DMS153 (cell line): Measurements from ENCODE around the gene RTN4RL1.

ENCODE experiments used
- DNase-seq: peaks from one replicate; lab custom pipeline; 2025; lab: John Stamatoyannopoulos, UW

RTN4RL1 gene, protein sequence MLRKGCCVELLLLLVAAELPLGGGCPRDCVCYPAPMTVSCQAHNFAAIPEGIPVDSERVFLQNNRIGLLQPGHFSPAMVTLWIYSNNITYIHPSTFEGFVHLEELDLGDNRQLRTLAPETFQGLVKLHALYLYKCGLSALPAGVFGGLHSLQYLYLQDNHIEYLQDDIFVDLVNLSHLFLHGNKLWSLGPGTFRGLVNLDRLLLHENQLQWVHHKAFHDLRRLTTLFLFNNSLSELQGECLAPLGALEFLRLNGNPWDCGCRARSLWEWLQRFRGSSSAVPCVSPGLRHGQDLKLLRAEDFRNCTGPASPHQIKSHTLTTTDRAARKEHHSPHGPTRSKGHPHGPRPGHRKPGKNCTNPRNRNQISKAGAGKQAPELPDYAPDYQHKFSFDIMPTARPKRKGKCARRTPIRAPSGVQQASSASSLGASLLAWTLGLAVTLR

GRCh38 chr17:2025220-2025621, at the start of gene RTN4RL1:
Gene RTN4RL1 (minus strand): TSS chr17:2025334. CDS start chr17:2024865, 469 bp downstream.
- no peak for DNase-seq

DNA sequence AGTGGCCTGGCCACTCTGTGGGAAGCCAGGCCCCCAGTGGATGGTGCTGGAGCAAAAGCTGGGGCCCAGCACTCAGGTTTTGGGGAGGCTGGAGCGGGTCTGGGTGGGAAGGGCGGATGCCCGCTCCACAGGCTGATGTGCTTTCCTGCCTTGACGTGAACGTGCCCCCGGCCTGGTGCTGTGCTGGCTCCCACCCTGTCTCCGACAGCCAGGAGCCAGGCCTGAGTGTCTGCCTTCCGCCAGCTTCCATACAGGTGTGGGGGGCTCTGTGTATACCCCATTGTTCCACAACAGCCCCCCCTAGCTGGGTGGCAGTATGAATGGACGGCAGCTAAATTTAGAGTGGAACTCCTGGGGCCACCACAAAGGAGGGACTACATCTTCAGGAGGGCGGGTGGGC, 49.8 kb upstream of the RTN4RL1 start:
- no peak for DNase-seq

DNA sequence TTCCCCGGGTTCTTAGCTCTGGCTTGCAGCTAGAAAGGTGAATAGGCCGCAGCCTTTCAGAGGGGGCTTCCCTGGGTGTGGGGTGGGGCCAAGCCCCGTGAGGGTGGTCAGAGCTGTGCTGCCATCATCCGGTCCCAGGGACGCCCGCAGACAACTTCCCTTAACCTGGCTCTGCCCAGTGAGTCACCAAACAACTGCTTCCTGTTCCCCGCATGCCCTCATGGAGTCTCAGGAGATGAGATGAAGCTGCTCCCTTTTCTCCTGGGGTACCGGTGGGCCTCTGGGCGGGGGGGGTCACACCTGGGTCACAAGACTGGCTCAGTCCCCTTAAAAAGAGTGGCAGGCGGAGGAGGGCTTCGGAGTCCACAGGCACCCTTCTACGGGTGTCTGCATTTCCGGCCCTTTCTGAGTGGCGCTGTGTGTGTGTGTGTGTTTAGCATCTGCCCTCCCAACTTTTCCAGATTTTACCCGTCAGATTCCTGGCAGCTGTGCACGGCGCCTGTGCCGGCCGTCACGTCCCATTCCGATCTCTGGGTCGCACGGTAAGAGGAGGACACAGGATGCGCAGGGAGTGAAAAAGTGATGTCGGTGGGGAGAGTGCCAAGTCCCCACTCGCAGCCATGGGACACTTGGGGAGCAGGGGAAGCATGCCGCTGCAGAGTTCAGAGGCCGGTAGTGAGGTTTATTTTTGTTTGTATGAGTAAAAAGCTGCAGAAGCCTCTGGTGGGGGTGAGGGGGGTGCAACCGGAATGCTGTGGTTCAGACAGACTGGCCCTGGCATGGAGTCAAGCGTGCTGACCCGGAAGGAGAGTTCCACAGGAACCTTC, 46.5 kb upstream of the RTN4RL1 start:
- DNase-seq = no peak

GRCh38 chr17:2071024-2071385, 45.9 kb upstream of the RTN4RL1 start:
- DNase-seq = no peak

GRCh38 chr17:2070241-2071023, 45.3 kb upstream of the RTN4RL1 start:
- no peak for DNase-seq

GRCh38 chr17:2068519-2069051, 43.5 kb upstream of the RTN4RL1 start:
- peak; percentile 43 for DNase-seq

- no peak for DNase-seq
Measured at GRCh38 chr17:2068031-2068518, 42.9 kb upstream of the RTN4RL1 start.

- no peak for DNase-seq
Measured at GRCh38 chr17:2067608-2068024, 42.5 kb upstream of the RTN4RL1 start.

- DNase-seq = no peak
Measured at GRCh38 chr17:2067048-2067561, 42.0 kb upstream of the RTN4RL1 start.

GRCh38 chr17:2065949-2066400, 40.8 kb upstream of the RTN4RL1 start:
- DNase-seq = no peak

- no peak for DNase-seq
Measured at GRCh38 chr17:2064980-2065785, 40.0 kb upstream of the RTN4RL1 start.

DNA sequence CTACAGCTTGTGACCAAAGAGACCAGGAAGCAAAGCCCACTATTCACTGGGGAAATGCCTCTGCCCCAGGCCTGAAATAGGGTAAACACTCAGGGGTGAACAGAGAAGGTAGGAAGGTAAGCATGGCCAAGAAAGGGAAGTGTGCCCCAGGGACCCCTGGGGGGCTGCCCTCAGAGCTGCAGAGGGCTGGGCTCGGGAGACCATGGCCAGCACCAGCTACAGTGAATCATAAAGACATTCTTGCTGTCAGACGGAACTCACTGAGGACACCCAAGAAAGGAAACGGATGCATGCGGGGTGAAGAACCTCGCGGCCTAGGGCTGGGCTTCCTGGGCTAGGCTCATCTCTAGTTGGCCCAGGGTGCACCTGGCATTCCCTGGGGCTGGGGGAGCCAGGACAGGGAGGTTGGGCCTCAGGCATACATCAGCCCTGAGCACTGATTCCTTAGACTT, 39.4 kb upstream of the RTN4RL1 start:
- no peak for DNase-seq

DNA sequence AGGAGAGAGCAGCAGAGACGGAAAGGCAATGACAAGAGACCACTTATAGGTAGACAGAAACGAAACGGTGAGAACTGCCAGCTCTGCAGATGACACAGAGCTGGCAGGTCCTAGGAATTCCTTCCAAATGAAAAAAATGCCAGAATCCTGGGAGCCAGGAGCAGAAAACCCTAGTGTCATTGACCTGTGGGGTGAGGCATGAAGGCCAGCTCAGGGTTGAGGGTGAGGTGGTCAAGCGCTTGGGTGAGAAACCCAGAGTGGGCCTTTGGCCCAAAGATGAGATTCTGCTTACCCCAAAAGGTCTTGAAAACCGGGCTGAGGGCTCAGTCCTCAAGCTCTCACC, 39.0 kb upstream of the RTN4RL1 start:
- DNase-seq = no peak

DNA sequence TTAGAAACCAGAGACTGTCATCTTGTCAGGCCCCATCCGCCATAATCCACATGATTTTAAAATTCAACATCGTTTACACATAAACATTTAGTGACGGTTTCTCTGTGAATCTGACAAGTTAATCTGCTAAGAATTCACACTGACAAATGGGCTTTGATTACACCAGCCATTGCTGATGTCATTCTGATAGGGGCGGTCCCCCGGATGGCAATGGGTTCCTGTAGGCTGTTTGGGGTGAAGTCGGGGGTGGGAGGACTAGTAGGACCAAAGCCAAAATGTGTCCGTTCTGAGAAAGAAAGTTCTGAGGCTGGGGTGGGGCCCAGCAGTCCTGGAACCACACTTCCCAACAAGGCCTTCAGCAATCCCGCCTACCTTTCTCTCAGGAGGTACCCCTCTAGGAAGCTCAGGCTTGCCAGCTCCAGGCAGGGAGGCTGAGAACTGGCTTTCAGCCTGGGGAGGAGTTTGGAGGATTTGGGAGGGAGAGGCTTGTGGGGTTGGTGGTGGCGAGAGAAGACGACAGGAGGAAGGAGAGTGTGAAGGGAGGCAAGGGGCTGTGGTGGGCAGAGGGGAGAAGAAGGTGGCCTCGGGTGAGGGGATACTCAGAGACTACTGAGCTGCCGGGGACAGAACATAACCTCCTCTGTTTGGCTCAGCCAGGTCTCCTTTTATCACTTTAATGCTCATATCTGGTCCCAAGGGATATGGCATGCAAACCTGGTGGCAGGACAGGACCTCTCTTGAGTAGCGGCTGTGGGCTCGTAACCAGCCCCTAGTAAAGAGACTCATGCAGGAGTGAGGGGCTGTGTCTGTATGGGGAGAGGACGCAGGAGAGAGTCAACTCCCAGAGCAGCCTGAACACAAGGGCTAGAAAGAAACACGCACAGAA, 38.4 kb upstream of the RTN4RL1 start:
- no peak for DNase-seq

GRCh38 chr17:2062571-2063183, 37.5 kb upstream of the RTN4RL1 start:
- no peak for DNase-seq

- no peak for DNase-seq
Measured at GRCh38 chr17:2061441-2061958, 36.4 kb upstream of the RTN4RL1 start.

DNA sequence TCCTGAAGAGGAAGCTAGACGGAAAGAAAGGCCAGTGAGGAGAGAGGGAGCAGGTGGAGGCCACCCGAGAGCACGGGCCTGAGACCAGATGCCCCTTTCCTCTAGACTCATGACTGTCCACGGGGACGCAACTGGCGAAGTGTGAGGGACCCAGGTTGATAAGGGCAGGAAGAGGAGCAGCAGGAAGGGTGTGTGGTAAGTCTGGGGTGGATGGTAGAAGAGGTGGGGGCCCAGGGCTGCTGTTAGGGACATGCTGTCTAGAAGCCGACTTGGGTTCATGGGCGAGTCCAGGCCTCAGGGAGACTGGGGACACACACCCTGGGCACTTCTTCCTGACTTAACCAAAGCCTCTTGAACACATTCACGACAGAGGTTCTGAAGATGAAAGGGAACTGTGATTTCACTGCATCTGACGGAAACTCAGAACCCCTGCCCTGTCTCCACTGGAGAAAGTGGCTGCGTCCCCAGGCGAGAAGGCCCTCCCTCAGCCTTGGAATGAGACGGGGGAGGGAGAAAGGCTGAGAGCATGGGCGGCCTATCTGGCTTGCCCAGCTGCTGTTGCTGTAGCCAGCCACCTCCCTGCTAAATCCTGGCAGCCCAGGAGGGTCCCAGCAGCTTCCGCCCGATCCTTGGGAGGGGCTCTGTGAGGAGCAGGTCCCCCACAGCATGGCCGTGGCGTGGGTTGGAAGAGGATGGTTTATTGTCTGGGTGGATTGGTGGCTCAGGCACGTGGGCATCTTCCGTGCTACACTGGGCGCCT, 35.7 kb upstream of the RTN4RL1 start:
- no peak for DNase-seq

DNA sequence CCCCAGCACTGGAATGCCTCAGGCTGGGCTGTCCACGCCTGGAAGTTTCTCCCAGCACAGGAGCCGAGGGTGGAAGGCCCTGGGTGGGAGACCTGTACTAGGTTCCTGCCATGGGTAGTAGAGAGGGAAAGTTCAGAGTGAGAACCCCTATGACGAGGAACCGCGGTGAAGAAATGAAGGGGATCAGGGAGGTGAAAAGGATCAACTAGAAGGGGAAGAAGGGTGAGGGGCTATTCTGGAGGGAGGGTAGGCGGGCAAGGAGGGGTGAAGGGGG, 35.2 kb upstream of the RTN4RL1 start:
- DNase-seq = no peak
